Kidney (tissue), 14 donors: ENCODE measurements around the gene L3MBTL3. TPM values are rescaled to one million over a fixed set of nuclear protein-coding genes. Genes with fewer than 3 reads are reported as not detected.

Source experiments
- DNase-seq, 5 donors: peaks; one replicate each; pipeline ENCODE4 v3.0.0-alpha.2; 2013 to 2020
- FAIRE-seq: peaks from 2 replicates; lab custom pipeline; 2012; peaks lifted over from hg19 to GRCh38; lab: Jason Lieb, UNC
- H3K27ac ChIP-seq, 2 donors: one replicate each; pipeline ENCODE4 v1.7.0; 2013; ENCODE audit warnings: low read depth in 2 of 2, low read length in 2 of 2, inconsistent platforms in 1 of 2
- H3K27me3 ChIP-seq: one replicate; pipeline ENCODE4 v1.7.1; 2013; ENCODE audit warnings: low read length, inconsistent platforms; ENCODE audit not compliant: control insufficient read depth, insufficient read depth
- H3K36me3 ChIP-seq, 3 donors: one replicate each; pipeline versions ENCODE4 v1.7.0 to v1.7.1; 2013; ENCODE audit warnings: low read length in 3 of 3, control low read depth in 1 of 3, inconsistent platforms in 1 of 3; ENCODE audit not compliant: insufficient read depth in 3 of 3, control insufficient read depth in 2 of 3
- H3K4me1 ChIP-seq, 3 donors: one replicate each; pipeline versions ENCODE4 v1.7.0 to v1.7.1; 2013; ENCODE audit warnings: low read length in 3 of 3, inconsistent platforms in 1 of 3, low read depth in 1 of 3; ENCODE audit not compliant: control insufficient read depth in 2 of 3, insufficient read depth in 2 of 3
- H3K4me3 ChIP-seq, 3 donors: one replicate each; pipeline versions ENCODE4 v1.7.0 to v1.8.1; 2013; ENCODE audit warnings: low read length in 3 of 3, control low read depth in 1 of 3, inconsistent platforms in 1 of 3
- H3K9ac ChIP-seq, 3 donors: one replicate each; pipeline versions ENCODE4 v1.7.0 to v1.7.1; 2013; ENCODE audit warnings: low read length in 3 of 3, control low read depth in 1 of 3, inconsistent platforms in 1 of 3
- H3K9me3 ChIP-seq, 3 donors: one replicate each; pipeline versions ENCODE4 v1.7.0 to v1.7.1; 2013; ENCODE audit warnings: low read length in 3 of 3, control low read depth in 1 of 3, inconsistent platforms in 1 of 3; ENCODE audit not compliant: control insufficient read depth in 2 of 3, insufficient read depth in 1 of 3
- intact Hi-C: fragments of 100-400 bp; cut with DNase I; formaldehyde crosslinking; loops from one replicate; pipeline ENCODE4 v1.11.1; 2022
- polyA plus RNA-seq: library from polyadenylated mRNA; stranded (reverse); fragments of 350-450 nt; fragmentation: Illumina TruSeq; extraction: RNeasy Lipid Tissue Mini Kit (QIAGEN cat#74804); gene quantifications from one replicate; pipeline ENCODE4 v1.2.3, GENCODE V29; 2014; ENCODE audit warnings: low read depth, low replicate concordance; ENCODE audit not compliant: insufficient read depth
- total RNA-seq: library from RNA; stranded (reverse); fragmentation: NEBNext Ultra II Directional; extraction: Animal tissue kit (Norgen Biotek cat#: 25700); gene quantifications from one replicate; pipeline ENCODE4 v1.2.1, GENCODE V29; 2021
- TF ChIP-seq, protein P1 (sequence below): IDR thresholded peaks from 3 replicates; pipeline ENCODE4 v1.5.1; 2012; ENCODE audit warnings: mild to moderate bottlenecking, moderate library complexity, borderline replicate concordance; ENCODE audit not compliant: insufficient read depth; ENCODE audit errors: extremely low read depth
- donor health status: control.
- donor health status: control.
- donor health status: control.
- donor health status: control.
- donor health status: control.
- donor health status: DM: yes; HTN: yes; CAD: no.
- donor health status: Normal renal cell carcinoma (clear cell type).

Gene L3MBTL3
- total and polyA plus RNA-seq, 2 donors from 2014 or later, result 4.3 to 13.0 TPM

DNA sequence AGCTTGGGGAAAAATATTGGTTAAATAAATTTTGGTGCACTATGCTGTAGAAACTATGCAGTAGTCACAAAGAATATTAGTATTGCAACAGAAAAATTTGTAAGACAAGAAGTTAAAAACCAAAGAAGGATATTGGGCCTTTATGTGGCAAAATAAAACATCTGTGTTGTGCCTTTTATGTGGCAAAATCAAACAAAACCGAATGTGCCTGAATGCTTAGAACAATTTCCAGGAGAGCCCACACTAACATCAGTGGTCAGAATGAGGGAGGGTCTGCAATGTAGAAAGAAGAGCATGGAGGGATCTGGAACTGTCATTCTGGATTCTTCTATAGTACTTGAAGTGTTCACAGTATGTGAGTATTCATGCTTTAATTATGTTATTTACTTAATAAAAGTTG, 75.2 kb downstream of the L3MBTL3 start:
- Histone ChIP-seq H3K36me3 (no peaks in the 10 kb centered on the region), H3K27me3 (no peaks in the 10 kb centered on the region), H3K4me1 (no peaks in the 10 kb centered on the region), H3K9ac (no peak overlapping the region), H3K27ac (no peak overlapping the region), H3K9me3 (no peaks in the 10 kb centered on the region), H3K4me3 (no peak overlapping the region)
- intact Hi-C loops, result no loop called here
- FAIRE-seq (no peak), DNase-seq (no peak)
- TF ChIP-seq, protein P1, sequence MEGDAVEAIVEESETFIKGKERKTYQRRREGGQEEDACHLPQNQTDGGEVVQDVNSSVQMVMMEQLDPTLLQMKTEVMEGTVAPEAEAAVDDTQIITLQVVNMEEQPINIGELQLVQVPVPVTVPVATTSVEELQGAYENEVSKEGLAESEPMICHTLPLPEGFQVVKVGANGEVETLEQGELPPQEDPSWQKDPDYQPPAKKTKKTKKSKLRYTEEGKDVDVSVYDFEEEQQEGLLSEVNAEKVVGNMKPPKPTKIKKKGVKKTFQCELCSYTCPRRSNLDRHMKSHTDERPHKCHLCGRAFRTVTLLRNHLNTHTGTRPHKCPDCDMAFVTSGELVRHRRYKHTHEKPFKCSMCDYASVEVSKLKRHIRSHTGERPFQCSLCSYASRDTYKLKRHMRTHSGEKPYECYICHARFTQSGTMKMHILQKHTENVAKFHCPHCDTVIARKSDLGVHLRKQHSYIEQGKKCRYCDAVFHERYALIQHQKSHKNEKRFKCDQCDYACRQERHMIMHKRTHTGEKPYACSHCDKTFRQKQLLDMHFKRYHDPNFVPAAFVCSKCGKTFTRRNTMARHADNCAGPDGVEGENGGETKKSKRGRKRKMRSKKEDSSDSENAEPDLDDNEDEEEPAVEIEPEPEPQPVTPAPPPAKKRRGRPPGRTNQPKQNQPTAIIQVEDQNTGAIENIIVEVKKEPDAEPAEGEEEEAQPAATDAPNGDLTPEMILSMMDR, result no peak

DNA sequence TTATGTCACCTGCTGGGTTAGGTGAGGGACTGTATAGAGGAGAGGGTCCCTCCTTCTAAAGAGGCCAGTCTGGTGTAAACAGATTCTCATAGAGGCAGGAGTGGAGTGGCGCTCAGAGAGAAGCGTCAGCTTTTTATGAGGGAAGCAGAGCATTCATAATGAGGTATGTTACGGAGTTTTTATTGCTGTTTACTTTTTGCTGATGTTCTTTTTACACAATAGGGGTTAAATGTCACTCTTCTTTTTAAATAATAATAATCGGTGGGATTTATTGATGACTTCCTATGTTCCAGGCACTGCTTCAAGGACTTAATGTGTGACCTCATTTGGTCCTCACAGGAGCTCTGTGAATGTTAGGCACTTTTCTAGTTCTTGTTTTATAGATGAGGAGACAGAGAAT, 79.9 kb downstream of the L3MBTL3 start:
- no peak overlapping the region for H3K9ac ChIP-seq
- intact Hi-C loops, result no loop called here
- no peak overlapping the region for H3K27ac ChIP-seq
- no peaks in the 10 kb centered on the region for H3K36me3 ChIP-seq
- DNase-seq (no peak), FAIRE-seq (no peak)
- no peaks in the 10 kb centered on the region for H3K9me3 ChIP-seq
- TF ChIP-seq, protein P1, result no peak
- H3K27me3 ChIP-seq, result no peaks in the 10 kb centered on the region
- H3K4me1 ChIP-seq, result no peaks in the 10 kb centered on the region
- H3K4me3 ChIP-seq, result no peak overlapping the region

DNA sequence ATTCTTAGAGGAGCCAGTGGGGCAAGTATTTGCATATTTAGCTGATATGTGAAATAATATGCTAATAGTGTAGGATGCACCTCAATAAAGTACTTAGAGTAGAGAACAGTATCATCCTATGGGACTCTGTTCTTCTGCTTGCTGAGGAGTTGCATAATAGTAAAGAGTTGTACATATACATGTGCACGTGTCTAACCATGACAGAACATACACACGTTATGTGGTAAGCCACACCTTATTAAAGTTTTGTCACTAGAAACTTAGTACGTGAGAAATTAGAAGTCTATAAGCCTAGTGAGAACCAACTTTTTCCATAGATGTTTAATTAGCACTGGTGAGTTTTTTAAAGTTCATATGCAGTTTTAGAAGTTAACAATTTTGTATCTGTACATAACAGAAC, 80.7 kb downstream of the L3MBTL3 start:
- Histone ChIP-seq H3K4me3 (no peak overlapping the region), H3K27me3 (no peaks in the 10 kb centered on the region), H3K4me1 (no peaks in the 10 kb centered on the region), H3K27ac (no peak overlapping the region), H3K9ac (no peak overlapping the region), H3K36me3 (no peaks in the 10 kb centered on the region), H3K9me3 (no peaks in the 10 kb centered on the region)
- intact Hi-C loops, result no loop called here
- no peak for DNase-seq
- TF ChIP-seq, protein P1, result no peak
- no peak for FAIRE-seq
